H7 (cell line): ENCODE results near the gene CLASP1. TPM values are rescaled to one million over a fixed set of nuclear protein-coding genes. Genes with fewer than 3 reads are reported as not detected.

Source experiments
- DNase-seq: peaks from one replicate; pipeline ENCODE4 v3.0.0; 2012
- H3K27me3 ChIP-seq: 2 replicates; pipeline ENCODE4 v1.6.0; 2011; ENCODE audit warnings: mild to moderate bottlenecking, low read length; ENCODE audit not compliant: control insufficient read depth, insufficient read depth
- H3K36me3 ChIP-seq: replicated peaks from 2 replicates; pipeline ENCODE4 v1.5.1; 2011; ENCODE audit warnings: low read length; ENCODE audit not compliant: control insufficient read depth, insufficient read depth
- H3K4me3 ChIP-seq: 2 replicates; pipeline ENCODE4 v1.5.1; 2011; ENCODE audit warnings: low read depth, mild to moderate bottlenecking, control low read depth, low read length, moderate library complexity; ENCODE audit not compliant: insufficient read depth
- total RNA-seq: library from RNA; depleted of rRNA; stranded (reverse); fragments of >200 nt; shearing (Covaris generic); gene quantifications from 2 replicates; pipeline ENCODE4 v1.2.3, GENCODE V29; 2014

The CLASP1 gene
- total RNA-seq, 1 experiment from 2014 or later: 22.9 TPM

DNA sequence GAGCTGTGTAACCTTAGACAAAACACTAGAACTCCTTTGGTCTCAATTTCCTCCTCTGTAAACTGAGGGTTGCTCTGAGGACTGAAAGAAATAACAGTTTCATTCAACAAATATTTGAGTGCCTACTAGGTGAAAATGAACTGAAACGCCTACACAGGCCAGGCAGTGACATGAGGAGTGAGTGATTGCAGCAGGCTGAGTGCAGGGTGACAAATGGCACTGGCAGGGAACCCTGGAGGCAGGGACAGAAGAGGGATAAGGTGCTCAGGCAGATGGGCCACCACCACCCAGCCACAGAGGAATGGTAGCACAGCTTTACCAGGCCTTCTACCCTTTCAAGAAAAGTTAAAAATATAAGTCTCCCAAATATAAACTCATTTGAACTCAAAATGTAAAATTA is 130.1 kb downstream of the CLASP1 start:
- H3K27me3 ChIP-seq: no peaks in the 10 kb centered on the region
- H3K4me3 ChIP-seq: no peak overlapping the region
- DNase-seq: no peak
- H3K36me3 ChIP-seq: peaks cover 5% of the 10 kb centered on the region

DNA sequence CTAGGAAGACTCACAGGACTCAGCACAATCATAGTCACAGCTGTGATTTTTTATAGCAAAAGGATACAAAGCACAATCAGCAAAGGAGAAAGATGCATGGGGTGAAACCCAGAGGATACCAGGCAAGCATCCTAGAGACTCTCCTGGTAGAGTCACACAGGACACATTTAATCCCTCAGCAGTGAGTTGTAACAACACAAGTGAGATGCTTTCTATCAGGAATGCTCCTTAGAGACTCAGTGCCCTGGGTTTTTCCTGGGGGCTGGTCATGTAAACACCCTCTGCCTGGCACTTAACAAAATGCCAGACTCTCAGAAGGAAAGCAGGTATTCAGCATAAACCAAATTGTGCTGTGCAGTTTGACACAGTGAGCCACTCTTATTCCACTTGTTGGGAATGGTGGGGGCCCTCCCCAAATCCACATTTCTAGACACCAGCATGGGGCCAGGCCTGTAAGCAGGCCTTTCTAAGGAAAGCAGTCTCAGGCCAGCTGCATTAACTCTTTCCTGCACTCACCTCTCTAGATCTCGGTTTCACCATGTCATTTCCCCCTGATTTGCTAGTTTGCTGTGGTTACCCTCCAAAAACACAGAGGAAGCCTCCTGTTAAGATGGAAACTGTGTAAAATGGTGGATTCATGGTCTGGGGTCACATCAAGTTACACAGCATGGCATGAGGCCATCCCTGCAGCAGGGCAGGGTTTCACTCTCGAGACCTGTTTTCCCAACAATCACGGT is 135.5 kb downstream of the CLASP1 start:
- H3K4me3 ChIP-seq: no peak overlapping the region
- no peaks in the 10 kb centered on the region for H3K27me3 ChIP-seq
- peaks cover 1% of the 10 kb centered on the region for H3K36me3 ChIP-seq
- DNase-seq: no peak

DNA sequence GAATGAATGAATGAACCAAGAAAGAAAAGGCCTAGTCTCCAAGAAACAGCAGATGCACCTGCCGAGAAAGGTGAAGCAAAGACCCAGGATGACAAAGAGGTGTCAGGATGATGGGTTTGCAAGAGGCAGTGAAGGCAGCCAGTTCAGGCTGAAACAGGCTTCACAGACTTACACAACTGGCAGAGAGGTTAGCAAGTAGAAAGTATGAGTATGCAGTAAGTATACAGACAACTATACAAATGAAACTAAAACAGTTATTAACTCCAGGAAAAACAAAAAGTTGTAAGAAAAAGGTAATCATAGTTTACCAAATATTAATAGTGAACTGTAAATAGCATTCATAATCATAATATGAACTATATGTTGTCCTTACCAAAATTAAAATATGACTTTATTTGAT is 138.4 kb downstream of the CLASP1 start:
- H3K36me3 ChIP-seq: no peaks in the 10 kb centered on the region; the same call in 1 of the 2 replicates

DNA sequence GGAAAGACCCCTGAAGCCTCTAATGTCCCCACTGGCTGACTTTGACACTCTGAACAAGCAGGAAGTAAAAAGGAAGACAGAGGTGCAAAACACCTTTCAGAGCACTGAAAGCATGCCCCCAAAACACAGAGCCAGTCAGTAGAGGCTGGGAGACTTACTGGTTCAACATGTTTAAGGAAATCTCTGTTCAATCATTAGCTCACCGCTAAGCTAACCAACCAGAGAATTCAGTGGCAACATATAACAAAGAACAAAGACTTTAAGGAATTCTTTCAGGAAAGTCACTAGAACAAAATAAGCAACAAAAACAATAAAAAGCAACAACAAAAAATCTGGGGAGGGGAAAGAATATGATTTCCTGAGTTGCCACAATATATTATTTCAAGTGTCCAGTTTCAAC is 142.6 kb downstream of the CLASP1 start:
- no peaks in the 10 kb centered on the region for H3K27me3 ChIP-seq
- no peak overlapping the region for H3K4me3 ChIP-seq
- DNase-seq: no peak

More for the DNA sequence above, 138.4 kb downstream of the CLASP1 start:
- H3K4me3 ChIP-seq: no peak overlapping the region
- no peaks in the 10 kb centered on the region for H3K27me3 ChIP-seq
- DNase-seq: no peak

DNA sequence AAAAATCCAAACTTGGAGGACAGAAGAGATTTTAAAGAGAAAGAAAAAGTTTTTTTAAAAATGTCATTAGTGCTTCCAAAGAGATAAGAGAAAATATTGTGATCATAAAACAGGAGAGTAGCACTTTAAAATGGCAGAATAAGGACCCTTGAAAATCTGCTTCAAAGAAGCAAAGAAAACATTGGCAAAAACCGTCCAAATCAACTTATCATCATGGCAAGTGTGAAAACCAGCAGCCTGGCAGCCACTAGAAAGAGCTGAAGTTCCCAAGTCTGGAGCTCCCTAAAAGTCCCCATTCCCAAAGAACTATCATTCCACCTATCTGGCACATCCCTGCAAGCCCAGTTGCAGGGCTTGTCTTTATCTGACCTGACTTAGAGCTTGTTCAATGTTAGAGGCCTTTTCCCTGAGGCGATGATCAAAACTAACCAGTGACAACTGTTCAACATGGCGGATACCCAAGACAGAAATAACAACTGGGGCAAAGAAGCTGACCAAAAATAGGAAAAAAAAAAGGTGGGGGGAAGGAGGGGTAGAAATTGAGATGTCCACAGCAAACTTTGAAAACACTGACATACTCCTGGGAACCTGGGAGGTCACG is 143.2 kb downstream of the CLASP1 start:
- Histone ChIP-seq H3K4me3 (no peak overlapping the region), H3K36me3 (no peaks in the 10 kb centered on the region; the same call in 1 of the 2 replicates), H3K27me3 (no peaks in the 10 kb centered on the region)
- DNase-seq: no peak

More for the DNA sequence above, 142.6 kb downstream of the CLASP1 start:
- no peaks in the 10 kb centered on the region for H3K36me3 ChIP-seq

DNA sequence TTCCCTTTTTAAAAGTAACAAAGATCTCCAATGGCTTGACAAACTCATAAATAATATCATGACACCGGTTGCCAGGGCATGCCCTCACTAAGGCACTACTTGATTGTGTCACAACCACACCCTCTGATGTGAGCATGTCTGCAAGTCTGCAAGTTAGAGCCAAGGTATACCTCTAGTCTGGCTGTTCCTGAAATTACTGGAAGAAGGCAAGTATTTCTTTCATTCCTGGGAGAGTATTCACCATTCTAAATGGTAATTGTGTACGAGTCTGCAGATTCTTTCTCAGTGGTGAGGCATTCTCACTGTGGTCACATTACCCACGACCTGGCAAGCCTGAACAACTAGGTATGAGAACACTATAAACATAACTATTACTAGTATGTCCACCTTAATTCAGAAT is 144.3 kb downstream of the CLASP1 start:
- H3K27me3 ChIP-seq: no peaks in the 10 kb centered on the region
- H3K36me3 ChIP-seq: no peaks in the 10 kb centered on the region; the same call in 1 of the 2 replicates
- no peak overlapping the region for H3K4me3 ChIP-seq
- no peak for DNase-seq

DNA sequence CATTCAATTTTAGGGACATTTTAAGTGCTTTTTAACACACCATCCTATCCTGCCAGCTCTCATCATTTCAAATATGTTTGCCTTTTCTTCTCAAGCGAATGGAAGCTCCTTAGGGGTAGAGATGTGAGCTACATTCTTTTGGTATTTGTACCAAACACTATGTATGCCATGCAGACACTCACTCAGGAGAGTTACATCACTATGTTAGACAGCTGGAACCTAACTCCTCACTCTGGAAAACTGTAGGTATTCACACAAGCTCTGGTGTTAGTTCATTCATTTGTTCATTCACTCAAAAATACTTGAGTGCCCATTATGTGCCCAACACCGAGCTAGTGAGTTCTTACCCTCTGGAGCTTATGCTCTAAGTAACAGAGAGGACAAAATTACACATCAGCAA is 144.9 kb downstream of the CLASP1 start:
- no peak for DNase-seq
- Histone ChIP-seq H3K4me3 (no peak overlapping the region), H3K36me3 (no peaks in the 10 kb centered on the region; the same call in 1 of the 2 replicates), H3K27me3 (no peaks in the 10 kb centered on the region)

DNA sequence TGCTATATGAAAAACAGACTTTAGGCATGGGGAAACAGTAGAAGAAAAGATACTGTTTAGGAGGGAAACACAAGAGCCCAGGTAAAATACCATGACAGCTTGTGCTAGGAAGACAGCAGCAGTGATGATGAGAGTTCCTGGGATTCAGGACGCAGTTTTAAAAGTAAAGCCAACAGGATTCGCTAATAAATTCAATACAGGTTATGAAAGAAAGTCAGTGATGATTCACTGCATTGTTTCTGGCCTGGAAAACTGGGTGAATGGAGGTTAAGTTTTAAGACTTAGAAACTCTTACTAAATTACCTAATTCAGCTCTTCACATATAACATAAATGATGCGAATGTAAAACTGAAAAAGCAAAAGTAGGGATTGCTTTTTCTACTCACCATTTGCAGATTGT is 146.5 kb downstream of the CLASP1 start:
- Histone ChIP-seq H3K36me3 (no peaks in the 10 kb centered on the region; the same call in 1 of the 2 replicates), H3K27me3 (no peaks in the 10 kb centered on the region), H3K4me3 (no peak overlapping the region)
- no peak for DNase-seq

DNA sequence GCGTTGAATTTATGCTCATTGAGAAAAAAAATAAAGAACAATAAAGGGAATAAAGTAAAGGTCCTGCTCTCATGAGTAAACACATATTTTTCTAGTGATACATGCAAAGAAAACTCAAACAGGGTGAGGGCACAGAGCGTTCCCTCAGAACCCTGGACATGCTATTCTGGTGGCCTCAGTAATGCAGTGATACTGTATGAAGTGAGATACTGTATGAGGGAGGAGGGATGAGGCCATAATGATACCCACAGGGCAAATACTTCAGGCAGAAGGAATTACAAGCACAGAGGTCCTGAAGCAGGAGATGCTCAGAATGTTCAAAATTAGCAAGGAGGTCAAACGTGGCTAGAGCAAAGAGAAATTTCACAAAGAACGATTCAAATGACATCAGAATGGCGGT is 147.0 kb downstream of the CLASP1 start:
- no peaks in the 10 kb centered on the region; the same call in 1 of the 2 replicates for H3K36me3 ChIP-seq
- DNase-seq: no peak
- no peaks in the 10 kb centered on the region for H3K27me3 ChIP-seq
- H3K4me3 ChIP-seq: no peak overlapping the region

DNA sequence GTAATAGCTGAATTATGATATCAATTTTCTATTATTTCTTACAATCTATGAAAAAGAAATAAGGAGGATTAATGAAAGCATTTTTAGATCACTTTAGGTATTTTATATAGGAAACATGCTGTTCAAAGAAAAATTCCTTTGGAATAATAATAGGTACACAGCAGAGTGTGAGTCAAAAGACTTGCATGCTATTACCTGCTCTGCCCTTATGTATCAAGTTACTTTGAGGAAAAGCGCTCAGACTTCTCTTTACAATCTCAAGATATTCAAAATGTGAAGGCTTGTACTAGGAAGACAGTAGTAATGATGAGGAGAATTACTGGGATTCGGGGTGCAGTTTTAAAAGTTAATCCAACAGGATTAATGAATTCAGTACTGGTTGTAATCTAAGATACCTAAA is 147.7 kb downstream of the CLASP1 start:
- no peak for DNase-seq
- no peaks in the 10 kb centered on the region; the same call in 1 of the 2 replicates for H3K36me3 ChIP-seq
- no peak overlapping the region for H3K4me3 ChIP-seq
- no peaks in the 10 kb centered on the region for H3K27me3 ChIP-seq

DNA sequence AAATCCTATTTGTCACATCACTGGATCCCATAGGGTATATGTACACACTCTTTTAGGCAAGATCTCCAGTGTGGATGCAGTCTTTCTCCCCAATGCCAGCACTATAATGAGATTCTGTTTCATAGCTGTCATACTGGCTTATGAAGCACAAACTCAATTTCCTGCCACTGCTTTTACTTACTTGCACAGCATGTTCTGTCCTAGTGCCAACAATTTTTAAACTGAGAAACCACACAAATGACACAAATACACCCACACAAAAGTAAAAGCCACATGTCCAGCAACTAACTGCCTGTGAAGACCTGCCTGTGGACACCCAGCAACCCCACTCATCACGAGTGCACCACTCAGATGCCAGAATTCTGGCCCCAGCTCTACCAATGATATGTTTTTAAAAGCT is 148.2 kb downstream of the CLASP1 start:
- Histone ChIP-seq H3K27me3 (no peaks in the 10 kb centered on the region), H3K4me3 (no peak overlapping the region), H3K36me3 (no peaks in the 10 kb centered on the region; the same call in 1 of the 2 replicates)
- no peak for DNase-seq

DNA sequence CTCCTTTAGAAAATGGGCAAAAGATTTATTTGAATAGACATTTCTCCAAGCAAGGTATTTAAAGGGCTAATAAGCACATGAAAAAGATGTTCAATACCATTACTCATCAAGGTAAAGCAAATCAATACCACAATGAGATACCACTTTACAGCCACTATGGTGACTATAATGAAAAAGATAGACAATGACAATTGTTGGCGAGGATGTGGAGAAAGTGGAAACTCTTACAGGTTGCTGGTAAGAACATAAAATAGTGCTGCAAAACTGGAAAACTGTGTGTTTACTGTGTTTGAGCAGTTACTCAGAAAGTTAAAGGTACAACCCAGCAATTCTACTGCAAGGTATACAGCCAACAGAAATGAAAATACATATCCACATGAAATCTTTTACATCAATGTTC is 150.5 kb downstream of the CLASP1 start:
- H3K4me3 ChIP-seq: no peak overlapping the region
- no peak for DNase-seq
- H3K36me3 ChIP-seq: no peaks in the 10 kb centered on the region; the same call in 1 of the 2 replicates
- H3K27me3 ChIP-seq: no peaks in the 10 kb centered on the region

DNA sequence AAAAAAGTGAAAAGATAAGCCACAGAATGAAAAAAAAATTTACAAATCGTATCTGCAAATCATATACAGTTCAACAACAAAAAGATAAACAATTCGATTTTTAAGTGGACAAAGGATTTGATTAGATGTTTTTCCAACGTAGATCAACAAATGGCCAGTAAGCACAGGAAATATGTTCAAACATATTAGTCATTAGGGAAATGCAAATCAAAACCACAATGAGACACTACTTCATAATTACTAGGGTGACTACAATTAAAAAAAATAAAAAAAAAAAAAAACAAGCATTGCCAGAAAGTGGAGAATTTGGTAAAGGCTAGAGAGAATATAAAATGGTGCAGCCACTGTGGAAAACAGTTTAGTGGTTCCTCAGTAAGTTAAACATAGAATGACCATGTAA is 156.9 kb downstream of the CLASP1 start:
- no peak for DNase-seq
- no peaks in the 10 kb centered on the region for H3K36me3 ChIP-seq
- H3K4me3 ChIP-seq: no peak overlapping the region
- H3K27me3 ChIP-seq: no peaks in the 10 kb centered on the region

DNA sequence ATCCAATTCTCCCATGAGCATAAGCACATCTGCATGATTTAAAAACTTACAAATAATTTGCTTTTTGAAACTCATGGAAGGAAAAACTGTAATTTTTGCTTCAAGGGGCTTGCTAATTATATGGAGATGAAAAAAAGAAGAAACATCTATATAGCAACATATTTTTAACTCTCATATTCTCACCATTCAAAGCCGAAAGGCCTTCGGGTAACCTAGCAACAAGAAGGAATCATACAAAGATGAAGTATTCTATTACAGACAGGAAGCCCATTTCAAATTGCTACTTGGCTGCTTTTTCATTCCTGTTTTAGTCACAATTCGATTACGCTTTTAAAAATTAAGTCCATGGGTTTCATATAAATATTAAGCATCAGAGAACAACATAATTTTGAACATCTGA is 157.7 kb downstream of the CLASP1 start:
- no peaks in the 10 kb centered on the region for H3K27me3 ChIP-seq
- DNase-seq: no peak
- H3K4me3 ChIP-seq: no peak overlapping the region
- H3K36me3 ChIP-seq: no peaks in the 10 kb centered on the region

DNA sequence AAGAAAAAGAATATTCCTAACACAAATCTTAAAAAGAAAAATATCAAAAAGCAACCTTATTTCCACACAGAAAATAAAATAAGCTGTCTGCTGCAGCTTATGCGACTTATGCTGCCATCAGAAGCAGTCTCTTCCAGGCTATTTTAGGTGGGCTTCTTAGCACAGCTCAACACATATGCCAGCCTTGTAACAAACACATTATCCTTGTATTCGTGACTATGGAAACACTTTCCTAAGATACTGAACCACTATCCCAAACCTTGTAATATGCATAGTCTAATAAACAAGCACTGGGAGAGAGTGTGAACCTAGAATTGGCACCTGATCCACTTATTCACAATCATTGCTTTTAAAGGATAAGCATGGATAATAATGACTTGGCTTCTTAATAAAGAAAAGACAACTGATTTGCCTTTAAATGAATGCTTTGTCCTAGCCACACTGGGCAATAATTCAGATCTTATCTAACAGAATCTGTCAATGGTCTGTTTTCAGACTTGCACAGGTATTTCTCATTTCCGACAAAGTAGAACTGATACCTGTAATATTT is 158.6 kb downstream of the CLASP1 start:
- H3K36me3 ChIP-seq: no peaks in the 10 kb centered on the region
- no peaks in the 10 kb centered on the region for H3K27me3 ChIP-seq
- H3K4me3 ChIP-seq: no peak overlapping the region
- DNase-seq: no peak
